Activated T-helper 17 cell treated with anti-CD3 and anti-CD28 coated beads, Interleukin-2, amount 50 U/mL, for 72 hours (primary cell): ENCODE measurements around the gene CYB5RL. TPM values are rescaled to one million over a fixed set of nuclear protein-coding genes. Genes with fewer than 3 reads are reported as not detected.

Experiments
- ATAC-seq: fragments of 150-1000 bp; cut with Tn5 transposase; replicated peaks from 2 replicates; pipeline ENCODE4 v1.10.0; 2021; ENCODE audit warnings: mild to moderate bottlenecking, moderate library complexity
- H3K27ac Mint-ChIP-seq: one replicate; pipeline ENCODE4 v1.8.0; 2022; ENCODE audit warnings: mixed read lengths
- H3K27me3 Mint-ChIP-seq: one replicate; pipeline ENCODE4 v1.8.0; 2022; ENCODE audit warnings: mixed read lengths
- H3K36me3 Mint-ChIP-seq: one replicate; pipeline ENCODE4 v1.8.0; 2022; ENCODE audit warnings: low read depth, mild to moderate bottlenecking, mixed read lengths
- H3K4me1 Mint-ChIP-seq: one replicate; pipeline ENCODE4 v1.8.0; 2022; ENCODE audit warnings: mixed read lengths
- H3K4me3 Mint-ChIP-seq: one replicate; pipeline ENCODE4 v1.8.0; 2022; ENCODE audit warnings: mild to moderate bottlenecking, mixed read lengths
- H3K9me3 Mint-ChIP-seq: one replicate; pipeline ENCODE4 v1.8.0; 2022; ENCODE audit warnings: mixed read lengths
- total RNA-seq, 2 donors: library from RNA; stranded (reverse); gene quantifications; one replicate each; pipeline ENCODE4 v1.2.3, GENCODE V29; 2022

The CYB5RL gene, protein sequence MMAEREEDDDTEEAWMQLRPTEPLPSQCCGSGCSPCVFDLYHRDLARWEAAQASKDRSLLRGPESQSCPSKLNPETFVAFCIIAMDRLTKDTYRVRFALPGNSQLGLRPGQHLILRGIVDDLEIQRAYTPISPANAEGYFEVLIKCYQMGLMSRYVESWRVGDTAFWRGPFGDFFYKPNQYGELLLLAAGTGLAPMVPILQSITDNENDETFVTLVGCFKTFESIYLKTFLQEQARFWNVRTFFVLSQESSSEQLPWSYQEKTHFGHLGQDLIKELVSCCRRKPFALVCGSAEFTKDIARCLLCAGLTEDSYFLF
- 10 to 100 TPM; 11.9 to 12.7 TPM for total RNA-seq

DNA sequence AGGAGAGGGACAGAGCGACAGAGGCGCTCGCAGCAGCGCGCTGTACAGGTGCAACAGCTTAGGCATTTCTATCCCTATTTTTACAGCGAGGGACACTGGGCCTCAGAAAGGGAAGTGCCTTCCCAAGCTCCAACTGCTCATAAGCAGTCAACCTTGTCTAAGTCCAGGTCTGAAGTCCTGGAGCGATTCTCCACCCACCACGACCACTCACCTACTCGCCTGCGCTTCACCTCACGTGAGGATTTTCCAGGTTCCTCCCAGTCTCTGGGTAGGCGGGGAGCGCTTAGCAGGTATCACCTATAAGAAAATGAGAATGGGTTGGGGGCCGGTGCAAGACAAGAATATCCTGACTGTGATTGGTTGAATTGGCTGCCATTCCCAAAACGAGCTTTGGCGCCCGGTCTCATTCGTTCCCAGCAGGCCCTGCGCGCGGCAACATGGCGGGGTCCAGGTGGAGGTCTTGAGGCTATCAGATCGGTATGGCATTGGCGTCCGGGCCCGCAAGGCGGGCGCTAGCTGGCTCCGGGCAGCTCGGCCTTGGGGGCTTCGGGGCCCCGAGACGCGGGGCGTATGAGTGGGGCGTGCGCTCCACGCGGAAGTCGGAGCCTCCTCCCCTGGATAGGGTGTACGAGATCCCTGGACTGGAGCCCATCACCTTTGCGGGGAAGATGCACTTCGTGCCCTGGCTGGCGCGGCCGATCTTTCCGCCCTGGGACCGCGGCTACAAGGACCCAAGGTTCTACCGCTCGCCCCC is at the start of gene CYB5RL, which contains the start of gene MRPL37:
TSS of gene CYB5RL (minus strand) at position 266 of the 754 bp plus-strand sequence. CDS start 4,414 bp downstream, outside the sequence.
TSS of gene MRPL37 (plus strand) at position 403 of the 754 bp plus-strand sequence. CDS start at position 480, 77 bp downstream.
- Mint-ChIP-seq H3K4me3 (peak within 1 kb of the TSS; percentile 98), H3K36me3 (peaks cover 44% of the 10 kb centered on the region), H3K27me3 (no peaks in the 10 kb centered on the region), H3K4me1 (peaks cover 23% of the 10 kb centered on the region), H3K9me3 (no peaks in the 10 kb centered on the region), H3K27ac (peak within 1 kb of the TSS; percentile 94)
- peak; percentile 99 for ATAC-seq

DNA sequence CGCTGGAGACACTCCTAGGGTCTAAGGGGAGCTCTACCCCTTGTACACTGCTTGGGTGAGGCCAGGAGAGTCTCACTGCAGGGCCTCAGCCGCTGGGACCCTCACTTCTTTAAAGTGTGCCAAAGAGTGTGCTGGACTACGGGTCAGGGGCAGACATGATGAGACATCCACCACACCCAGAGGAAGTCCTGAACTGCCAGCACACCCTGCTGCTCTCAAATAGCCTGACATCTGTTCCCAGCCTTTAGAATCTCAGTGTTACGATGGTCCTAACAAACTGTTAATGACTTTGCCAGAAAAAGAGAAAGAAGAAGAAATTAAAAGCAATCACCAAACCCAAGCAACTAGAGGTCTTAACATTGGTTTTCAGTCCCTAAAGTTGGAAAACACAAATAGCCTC is 49.1 kb upstream of the CYB5RL start:
- Mint-ChIP-seq H3K4me1 (no peaks in the 10 kb centered on the region), H3K4me3 (no peak overlapping the region), H3K9me3 (no peaks in the 10 kb centered on the region), H3K27me3 (no peaks in the 10 kb centered on the region), H3K27ac (peak overlapping the region; percentile 44), H3K36me3 (peaks cover 6% of the 10 kb centered on the region)
- no peak for ATAC-seq

DNA sequence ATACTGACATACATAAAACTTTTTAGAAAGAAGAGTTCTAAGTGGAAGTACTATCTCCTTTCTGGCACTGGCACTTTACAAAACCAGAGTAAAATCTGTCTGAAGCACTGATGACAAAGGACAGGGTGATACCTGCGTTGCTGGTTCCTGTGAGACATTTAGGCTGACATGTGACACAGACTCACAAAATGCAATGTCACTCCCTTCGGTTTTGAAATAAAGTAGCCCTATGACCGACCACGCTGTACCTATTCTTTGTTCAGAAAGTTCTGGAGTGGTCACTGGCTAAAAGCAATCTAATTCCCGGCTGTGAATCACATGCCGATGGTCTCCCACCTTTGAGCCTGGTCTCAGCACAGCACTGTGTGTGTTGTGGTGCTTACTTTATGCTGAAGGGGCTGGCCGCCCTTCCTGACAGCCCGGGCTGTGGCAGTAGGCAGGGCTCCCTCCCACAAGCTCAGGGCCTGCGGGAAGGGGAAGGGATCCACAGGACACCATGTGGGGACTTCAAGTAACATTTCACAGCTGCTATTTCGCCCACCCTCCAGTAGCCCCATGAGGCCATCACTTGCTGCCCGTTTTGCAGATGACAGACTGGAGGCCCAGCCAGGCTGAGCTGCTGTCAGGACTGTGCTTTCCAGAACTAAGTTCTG is 48.2 kb upstream of the CYB5RL start:
- no peak for ATAC-seq
- H3K9me3 Mint-ChIP-seq: no peaks in the 10 kb centered on the region
- H3K4me3 Mint-ChIP-seq: no peak overlapping the region
- H3K4me1 Mint-ChIP-seq: no peaks in the 10 kb centered on the region
- H3K36me3 Mint-ChIP-seq: peaks cover 10% of the 10 kb centered on the region
- no peak overlapping the region for H3K27ac Mint-ChIP-seq
- H3K27me3 Mint-ChIP-seq: no peaks in the 10 kb centered on the region

DNA sequence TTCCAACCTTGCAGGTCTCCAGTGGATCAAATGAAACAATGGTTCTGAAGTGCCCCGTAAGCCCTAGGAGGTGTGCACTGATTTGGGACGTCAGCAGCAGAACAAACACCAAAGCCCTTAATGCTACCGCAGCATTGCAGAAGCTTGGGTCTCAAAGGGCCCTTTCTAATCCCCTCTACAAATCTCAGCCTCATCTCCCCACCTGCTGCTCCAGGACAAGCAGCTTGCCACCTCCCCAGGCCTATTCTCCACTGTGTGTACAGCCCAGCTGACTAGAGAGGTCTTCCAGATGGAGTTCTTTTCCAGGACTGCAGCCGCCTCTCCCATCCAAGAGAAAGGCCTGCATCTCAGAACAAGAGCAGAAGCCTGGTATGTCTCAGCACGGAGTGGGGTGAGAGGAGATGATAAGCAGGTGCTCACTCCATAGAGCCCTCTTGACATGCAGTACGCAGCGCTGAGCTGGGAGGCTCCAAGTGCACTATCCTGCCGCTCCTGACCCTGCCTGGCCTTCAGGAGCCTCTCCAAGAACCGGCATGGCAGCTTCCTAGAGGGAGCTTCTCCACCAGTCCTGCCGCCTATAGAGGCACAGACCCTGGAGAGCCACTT is 46.4 kb upstream of the CYB5RL start:
- no peak overlapping the region for H3K27ac Mint-ChIP-seq

DNA sequence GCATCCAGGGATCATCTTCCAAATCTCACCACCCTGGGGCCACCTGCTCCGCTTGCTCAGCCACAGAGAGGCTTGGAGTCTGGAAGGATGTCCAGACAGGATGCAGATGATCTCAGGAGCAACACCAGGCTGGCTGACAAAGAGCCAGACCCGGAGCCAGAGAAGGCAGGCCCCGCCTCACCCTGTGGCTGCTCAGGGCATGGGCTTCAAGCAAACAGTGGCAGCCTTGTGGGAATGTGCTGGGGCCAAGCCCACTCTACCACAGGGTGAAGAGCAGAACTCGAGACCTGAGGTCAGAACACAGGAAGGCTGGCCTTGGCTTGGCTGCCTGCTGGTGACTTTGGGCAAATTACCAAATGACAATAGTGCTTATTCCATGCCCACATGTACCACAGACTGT is 45.7 kb upstream of the CYB5RL start:
- no peaks in the 10 kb centered on the region for H3K27me3 Mint-ChIP-seq
- no peak overlapping the region for H3K27ac Mint-ChIP-seq
- H3K9me3 Mint-ChIP-seq: no peaks in the 10 kb centered on the region
- H3K4me1 Mint-ChIP-seq: no peaks in the 10 kb centered on the region
- H3K4me3 Mint-ChIP-seq: no peak overlapping the region
- H3K36me3 Mint-ChIP-seq: peaks cover 12% of the 10 kb centered on the region
- no peak for ATAC-seq

More for the DNA sequence above, 46.4 kb upstream of the CYB5RL start:
- no peak for ATAC-seq
- H3K4me3 Mint-ChIP-seq: no peak overlapping the region
- H3K27me3 Mint-ChIP-seq: no peaks in the 10 kb centered on the region
- H3K9me3 Mint-ChIP-seq: no peaks in the 10 kb centered on the region
- H3K4me1 Mint-ChIP-seq: no peaks in the 10 kb centered on the region
- peaks cover 12% of the 10 kb centered on the region for H3K36me3 Mint-ChIP-seq

DNA sequence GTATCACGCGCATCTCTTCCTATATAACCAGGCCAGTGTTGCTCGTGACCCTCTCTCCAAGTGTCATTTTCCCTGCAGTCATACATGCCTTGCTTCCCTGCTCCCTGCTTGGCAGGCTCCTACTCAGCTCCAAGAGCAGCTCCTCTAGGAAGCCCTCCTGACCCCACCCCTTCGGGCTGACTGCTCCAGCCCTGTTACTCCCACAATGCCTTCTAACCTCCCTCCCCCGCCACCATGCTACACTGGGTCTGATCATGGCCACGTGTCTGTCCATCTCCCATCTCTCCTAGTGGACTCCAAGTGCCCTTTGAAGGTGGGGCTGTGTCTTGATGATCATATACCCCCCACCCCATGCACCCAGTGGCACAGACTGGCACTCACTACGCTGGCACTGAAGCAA is 44.8 kb upstream of the CYB5RL start:
- H3K9me3 Mint-ChIP-seq: no peaks in the 10 kb centered on the region

DNA sequence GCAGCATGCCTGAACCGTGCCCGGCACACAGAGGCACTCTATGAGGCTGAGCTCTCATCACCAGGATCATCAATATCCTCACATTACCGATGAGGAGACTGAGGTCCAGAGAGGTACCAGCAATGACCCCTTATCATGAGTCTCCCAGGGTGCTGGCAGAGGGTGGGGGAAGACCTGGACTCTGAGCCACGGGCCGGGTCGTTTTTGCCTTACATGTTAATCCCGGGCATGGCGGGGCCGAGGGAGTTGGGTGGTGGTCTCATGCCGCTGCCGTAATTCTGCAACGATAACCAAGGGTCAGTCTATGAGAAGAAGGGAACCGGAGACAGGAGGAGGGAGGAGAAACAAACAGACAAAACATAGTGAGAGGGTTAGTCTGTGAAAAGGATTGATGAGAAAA is 43.2 kb upstream of the CYB5RL start:
- H3K27me3 Mint-ChIP-seq: no peaks in the 10 kb centered on the region
- no peaks in the 10 kb centered on the region for H3K4me1 Mint-ChIP-seq
- no peak overlapping the region for H3K27ac Mint-ChIP-seq
- no peaks in the 10 kb centered on the region for H3K9me3 Mint-ChIP-seq
- peaks cover 17% of the 10 kb centered on the region for H3K36me3 Mint-ChIP-seq
- no peak overlapping the region for H3K4me3 Mint-ChIP-seq
- no peak for ATAC-seq

More for the DNA sequence above, 44.8 kb upstream of the CYB5RL start:
- Mint-ChIP-seq H3K36me3 (peaks cover 12% of the 10 kb centered on the region), H3K27me3 (no peaks in the 10 kb centered on the region), H3K4me1 (no peaks in the 10 kb centered on the region), H3K4me3 (no peak overlapping the region), H3K27ac (no peak overlapping the region)
- no peak for ATAC-seq

DNA sequence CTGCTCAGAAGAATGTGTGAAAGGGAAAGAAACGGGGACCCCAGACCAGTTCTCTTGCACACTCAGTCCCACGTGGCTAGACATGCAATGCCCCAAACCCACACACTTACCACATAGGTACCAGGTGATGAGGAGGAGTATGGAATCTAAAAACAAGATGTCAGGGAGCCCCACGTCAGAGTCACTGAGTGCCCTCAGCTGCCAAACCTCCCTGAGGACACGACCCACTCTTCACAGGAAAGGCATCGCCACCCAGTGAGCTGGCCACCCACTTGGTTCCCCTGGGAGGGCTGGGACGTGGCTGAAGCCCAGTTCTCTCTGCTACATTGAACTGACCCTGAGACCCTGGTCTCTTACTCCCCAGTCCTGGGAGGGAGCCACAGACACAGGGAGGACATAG is 41.5 kb upstream of the CYB5RL start:
- H3K4me3 Mint-ChIP-seq: no peak overlapping the region
- H3K9me3 Mint-ChIP-seq: no peaks in the 10 kb centered on the region
- no peaks in the 10 kb centered on the region for H3K4me1 Mint-ChIP-seq
- H3K36me3 Mint-ChIP-seq: peaks cover 31% of the 10 kb centered on the region
- ATAC-seq: no peak
- H3K27ac Mint-ChIP-seq: no peak overlapping the region
- H3K27me3 Mint-ChIP-seq: no peaks in the 10 kb centered on the region

DNA sequence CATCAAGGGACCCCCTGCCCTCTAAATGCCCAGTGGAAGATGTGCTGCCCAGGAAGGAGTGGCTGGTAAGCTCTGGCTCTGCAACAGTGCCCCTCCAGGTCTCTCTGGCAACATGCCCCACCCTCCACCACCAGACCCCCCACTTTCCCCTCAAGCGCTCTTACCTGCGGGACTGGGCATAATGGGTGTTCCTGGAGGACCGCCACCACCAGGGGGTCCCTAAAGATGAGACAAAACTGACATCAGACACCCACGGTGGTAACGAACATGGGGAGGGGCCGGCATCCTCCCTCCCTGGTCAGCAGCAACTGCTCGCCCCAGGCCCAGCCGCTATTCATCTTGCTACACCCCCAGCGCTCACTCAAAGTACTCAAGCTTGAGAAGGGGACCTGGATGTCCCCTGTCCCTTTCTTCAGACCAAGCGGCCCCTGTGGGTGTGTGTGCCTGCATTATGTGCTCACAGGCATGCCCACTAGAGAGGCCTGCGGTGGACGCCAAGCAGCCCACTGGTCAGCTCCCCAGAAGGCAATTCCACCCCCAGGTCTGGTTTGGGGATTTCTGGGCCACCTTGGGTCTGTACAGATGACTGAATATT is 41.0 kb upstream of the CYB5RL start:
- Mint-ChIP-seq H3K4me1 (no peaks in the 10 kb centered on the region), H3K27me3 (no peaks in the 10 kb centered on the region), H3K9me3 (no peaks in the 10 kb centered on the region), H3K36me3 (peaks cover 32% of the 10 kb centered on the region), H3K27ac (no peak overlapping the region), H3K4me3 (no peak overlapping the region)
- ATAC-seq: no peak

DNA sequence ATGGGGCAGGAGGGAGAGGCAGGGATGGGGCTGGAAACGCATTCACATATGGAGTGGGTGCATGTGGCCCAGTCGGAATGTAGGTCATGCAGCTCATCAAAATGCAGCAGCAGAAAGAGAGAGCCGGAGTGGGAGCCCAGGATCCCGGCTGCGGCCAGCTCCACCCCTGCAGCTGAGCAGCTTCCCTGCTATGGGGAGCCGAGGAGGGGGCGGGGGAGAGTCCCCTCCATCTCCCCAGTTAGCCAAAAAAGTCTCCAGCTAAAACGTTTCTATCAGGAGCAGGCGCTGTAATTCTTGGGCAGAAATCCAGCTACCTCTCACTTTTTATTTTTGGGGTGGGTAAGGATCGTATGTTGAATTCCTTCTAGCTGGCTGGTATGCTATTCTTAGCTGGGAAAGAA is 39.8 kb upstream of the CYB5RL start:
- Mint-ChIP-seq H3K27ac (no peak overlapping the region), H3K27me3 (no peaks in the 10 kb centered on the region), H3K4me3 (no peak overlapping the region), H3K4me1 (no peaks in the 10 kb centered on the region), H3K36me3 (peaks cover 32% of the 10 kb centered on the region), H3K9me3 (no peaks in the 10 kb centered on the region)
- no peak for ATAC-seq

DNA sequence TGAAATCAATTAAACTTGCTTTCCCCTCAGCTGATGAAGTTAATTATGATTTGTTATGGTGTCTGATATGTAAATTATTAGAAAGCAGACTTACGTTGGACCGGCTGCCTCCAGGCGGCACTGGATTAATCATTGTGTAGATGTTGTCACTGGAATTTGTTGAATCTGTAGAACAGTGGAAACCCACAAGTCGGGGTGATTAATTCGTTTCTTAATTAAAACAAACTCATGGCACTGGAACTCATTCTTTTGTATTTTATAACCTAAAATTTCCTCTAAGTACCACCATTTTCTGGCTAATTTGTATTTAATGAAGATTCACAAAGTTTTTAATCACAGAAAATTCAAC is 39.2 kb upstream of the CYB5RL start:
- peaks cover 32% of the 10 kb centered on the region for H3K36me3 Mint-ChIP-seq
- H3K27ac Mint-ChIP-seq: no peak overlapping the region
- no peaks in the 10 kb centered on the region for H3K27me3 Mint-ChIP-seq
- no peaks in the 10 kb centered on the region for H3K4me1 Mint-ChIP-seq
- no peak overlapping the region for H3K4me3 Mint-ChIP-seq
- no peaks in the 10 kb centered on the region for H3K9me3 Mint-ChIP-seq
- ATAC-seq: no peak

DNA sequence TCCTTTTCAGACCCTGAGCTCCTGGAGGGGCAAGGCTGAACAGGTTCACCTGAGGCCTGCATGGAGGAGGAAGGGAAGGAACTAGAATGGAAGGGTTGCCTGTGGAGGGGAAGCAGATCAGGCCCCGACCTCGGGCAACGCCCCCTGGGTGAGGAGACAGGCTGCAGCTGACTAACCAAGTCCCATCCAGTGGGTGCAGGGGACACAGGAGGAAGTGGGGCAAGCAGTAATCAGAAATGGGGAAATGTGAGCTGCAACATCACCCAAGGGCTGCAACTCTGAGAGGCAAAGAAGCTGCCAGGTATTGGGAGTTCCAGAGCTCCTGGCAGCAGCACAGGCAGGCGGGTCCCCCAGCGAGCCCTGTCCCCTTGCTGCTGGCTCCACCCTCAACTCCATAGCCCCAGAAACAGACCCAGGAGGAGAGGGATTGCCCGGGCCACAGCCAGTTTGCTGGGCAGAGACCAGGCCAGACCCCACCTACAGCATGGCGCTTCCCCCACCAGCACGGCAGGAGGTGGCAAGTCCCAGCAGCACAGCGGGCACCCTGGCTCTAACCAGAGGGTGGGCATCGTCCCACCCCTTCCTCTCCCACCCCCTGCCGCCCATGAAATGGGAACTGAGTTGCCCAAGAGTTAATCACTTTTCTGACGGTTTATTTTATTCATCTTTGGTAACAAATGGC is 38.7 kb upstream of the CYB5RL start:
- no peak for ATAC-seq
- Mint-ChIP-seq H3K4me1 (no peaks in the 10 kb centered on the region), H3K9me3 (no peaks in the 10 kb centered on the region), H3K27ac (no peak overlapping the region), H3K36me3 (peaks cover 28% of the 10 kb centered on the region), H3K27me3 (no peaks in the 10 kb centered on the region), H3K4me3 (no peak overlapping the region)

DNA sequence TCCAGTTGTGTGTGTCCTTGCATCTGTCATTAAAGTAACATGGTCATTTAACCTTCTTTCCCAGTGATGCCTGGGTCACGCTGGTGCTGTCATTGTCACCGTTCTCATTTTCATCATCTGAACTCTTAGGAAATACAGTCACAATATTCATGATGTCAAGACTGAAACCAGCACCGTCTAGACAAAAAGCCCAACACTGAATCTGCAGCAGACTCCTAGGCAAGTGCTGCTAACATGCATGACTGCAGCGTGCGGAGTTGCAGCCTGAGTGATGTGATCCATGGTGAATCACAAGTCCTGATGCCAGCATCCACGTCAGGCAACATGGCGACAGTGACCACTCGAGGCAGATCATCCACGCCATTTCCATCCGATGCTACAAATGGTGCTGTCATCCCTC is 37.8 kb upstream of the CYB5RL start:
- no peak overlapping the region for H3K27ac Mint-ChIP-seq
- H3K27me3 Mint-ChIP-seq: no peaks in the 10 kb centered on the region
- H3K36me3 Mint-ChIP-seq: peaks cover 21% of the 10 kb centered on the region
- H3K4me3 Mint-ChIP-seq: no peak overlapping the region
- no peak for ATAC-seq
- no peaks in the 10 kb centered on the region for H3K9me3 Mint-ChIP-seq
- no peaks in the 10 kb centered on the region for H3K4me1 Mint-ChIP-seq

DNA sequence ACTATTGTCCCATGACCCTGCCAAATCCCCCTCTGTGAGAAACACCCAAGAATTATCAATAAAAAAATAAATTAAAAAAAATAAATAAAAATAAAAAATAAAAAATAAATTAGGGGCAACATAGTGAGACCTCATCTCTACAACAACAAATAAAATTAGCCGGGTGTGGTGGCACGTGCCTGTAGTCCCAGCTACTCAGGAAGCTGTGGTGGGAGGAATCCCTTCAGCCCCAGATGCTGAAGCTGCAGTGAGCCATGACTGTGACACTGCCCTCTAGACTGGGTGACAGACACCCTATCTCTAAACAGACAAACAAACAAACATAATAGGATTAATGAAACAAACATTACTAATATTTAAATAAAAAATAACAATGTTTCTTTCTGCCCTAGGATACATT is 34.5 kb upstream of the CYB5RL start:
- no peak overlapping the region for H3K4me3 Mint-ChIP-seq
- H3K27me3 Mint-ChIP-seq: no peaks in the 10 kb centered on the region
- H3K27ac Mint-ChIP-seq: no peak overlapping the region
- H3K9me3 Mint-ChIP-seq: no peaks in the 10 kb centered on the region
- no peak for ATAC-seq
- H3K36me3 Mint-ChIP-seq: peaks cover 27% of the 10 kb centered on the region
- peaks cover 19% of the 10 kb centered on the region for H3K4me1 Mint-ChIP-seq
